Measurements from ENCODE around the gene ESRRA. TPM values are rescaled to one million over a fixed set of nuclear protein-coding genes. Genes with fewer than 3 reads are reported as not detected.

ESRRA gene
- total RNA-seq = 50.8 and 52.7 TPM in 2 replicates

DNA sequence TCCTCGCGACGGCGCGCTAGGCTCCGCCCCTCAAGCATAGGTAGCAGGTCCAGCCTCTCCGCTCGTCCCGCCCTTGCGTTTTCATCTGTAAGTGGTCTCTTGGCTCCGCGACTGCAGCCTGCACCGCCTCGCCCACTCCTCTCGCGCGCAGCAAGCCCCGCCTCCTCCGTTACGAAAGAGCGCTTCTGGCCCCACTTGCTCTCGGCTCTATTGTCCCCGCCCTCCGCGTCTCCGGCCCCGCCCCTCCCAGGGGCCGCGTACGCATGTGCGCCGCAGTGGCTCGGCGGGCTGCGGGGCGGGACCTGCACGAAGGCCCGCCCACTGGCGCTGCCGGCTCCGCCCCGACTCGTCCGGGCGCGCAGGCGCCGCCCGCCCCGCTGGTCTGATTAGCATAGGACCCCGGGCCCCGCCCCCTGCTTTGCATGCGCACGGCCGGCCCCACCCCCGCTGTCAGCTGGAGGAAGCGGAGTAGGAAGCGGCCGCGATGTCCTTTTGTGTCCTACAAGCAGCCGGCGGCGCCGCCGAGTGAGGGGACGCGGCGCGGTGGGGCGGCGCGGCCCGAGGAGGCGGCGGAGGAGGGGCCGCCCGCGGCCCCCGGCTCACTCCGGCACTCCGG, at the start of gene ESRRA:
ESRRA (plus strand) TSS at position 450 of the 616 bp plus-strand sequence. CDS start 1,656 bp downstream, outside the sequence.
- intact Hi-C loops (cut with micrococcal nuclease) = loop anchor here (1.0 to 2.0 kb wide), 12 partner anchors 12 to 467 kb away; partner anchors contain the start of genes CCDC88B, COX8A, DNAJC4 and FKBP2

DNA sequence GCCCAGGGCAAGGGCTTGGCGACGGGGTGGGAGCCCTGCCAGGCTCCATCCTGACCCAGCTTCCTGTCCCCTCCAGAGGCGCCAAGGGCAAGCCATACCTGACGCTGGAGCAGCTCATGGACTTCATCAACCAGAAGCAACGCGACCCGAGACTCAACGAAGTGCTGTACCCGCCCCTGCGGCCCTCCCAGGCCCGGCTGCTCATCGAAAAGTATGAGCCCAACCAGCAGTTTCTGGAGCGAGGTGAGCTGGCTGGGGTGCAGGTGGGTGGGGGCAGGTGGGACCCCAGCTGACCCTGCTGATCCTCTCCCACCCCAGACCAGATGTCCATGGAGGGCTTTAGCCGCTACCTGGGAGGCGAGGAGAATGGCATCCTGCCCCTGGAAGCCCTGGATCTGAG, 49.0 kb upstream of the ESRRA start:
- intact Hi-C loops (cut with micrococcal nuclease) = no loop called here

- intact Hi-C loops (cut with micrococcal nuclease) = no loop called here
These were observed 47.0 kb upstream of the ESRRA start for GRCh38 chr11:64258356-64258755.

GRCh38 chr11:64258946-64259532, 46.3 kb upstream of the ESRRA start:
- intact Hi-C loops (cut with micrococcal nuclease) = no loop called here

GRCh38 chr11:64259533-64260067, 45.7 kb upstream of the ESRRA start:
- intact Hi-C loops (cut with micrococcal nuclease) = no loop called here

GRCh38 chr11:64260147-64260708, 45.1 kb upstream of the ESRRA start:
- intact Hi-C loops (cut with micrococcal nuclease) = no loop called here

GRCh38 chr11:64261556-64262080, 43.7 kb upstream of the ESRRA start:
- intact Hi-C loops (cut with micrococcal nuclease) = no loop called here

- intact Hi-C loops (cut with micrococcal nuclease) = no loop called here
These were observed 42.9 kb upstream of the ESRRA start for GRCh38 chr11:64262271-64263002.

GRCh38 chr11:64263021-64263946, 42.0 kb upstream of the ESRRA start:
- intact Hi-C loops (cut with micrococcal nuclease) = no loop called here

DNA sequence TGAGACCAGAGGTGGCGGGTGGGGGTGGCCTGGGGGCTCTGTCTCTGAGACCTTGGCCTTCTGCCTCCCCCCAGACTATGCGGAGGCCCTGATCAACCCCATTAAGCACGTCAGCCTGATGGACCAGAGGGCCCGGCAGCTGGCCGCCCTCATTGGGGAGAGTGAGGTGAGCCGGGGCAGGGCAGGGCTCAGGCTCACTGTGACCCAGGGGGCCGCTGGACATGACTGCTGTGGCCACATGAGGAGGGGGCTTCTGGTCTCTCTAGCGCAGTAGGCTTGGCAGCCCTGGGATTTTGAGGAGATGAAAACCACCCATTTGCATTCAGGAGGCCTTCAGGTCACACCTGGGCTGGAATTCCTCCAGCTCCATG, 41.4 kb upstream of the ESRRA start:
- intact Hi-C loops (cut with micrococcal nuclease) = no loop called here

DNA sequence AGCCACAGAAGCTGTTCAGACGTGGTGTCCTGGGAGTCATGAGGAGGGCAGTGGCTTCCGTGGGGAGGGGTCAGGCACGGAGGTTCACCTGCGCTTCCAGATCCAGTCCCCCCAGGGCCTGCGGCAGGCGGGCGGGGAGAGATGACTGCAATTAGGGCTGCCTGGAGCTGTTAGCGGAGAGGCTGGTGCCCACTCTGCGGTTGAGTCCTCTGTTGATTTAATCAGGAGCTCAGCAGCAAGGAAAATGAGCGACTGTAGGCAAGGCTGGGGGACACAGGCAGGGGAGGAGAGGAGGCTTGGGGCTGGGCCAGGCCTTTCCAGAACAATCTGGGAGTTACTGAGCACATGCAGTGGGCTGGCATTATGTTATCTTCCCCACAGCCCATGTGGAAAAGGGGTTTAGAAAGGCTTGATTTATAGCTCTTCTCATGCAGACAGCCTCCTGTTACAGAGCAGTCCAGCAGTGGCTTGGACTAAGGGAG, 40.9 kb upstream of the ESRRA start:
- intact Hi-C loops (cut with micrococcal nuclease) = no loop called here

- intact Hi-C loops (cut with micrococcal nuclease) = no loop called here
These were observed 39.9 kb upstream of the ESRRA start for GRCh38 chr11:64265176-64266160.

GRCh38 chr11:64266339-64266738, 39.0 kb upstream of the ESRRA start:
- intact Hi-C loops (cut with micrococcal nuclease) = no loop called here

GRCh38 chr11:64267207-64267945, 37.9 kb upstream of the ESRRA start:
- intact Hi-C loops (cut with micrococcal nuclease) = no loop called here

- intact Hi-C loops (cut with micrococcal nuclease) = loop anchor here (2.0 kb wide), 1 partner anchor 73 kb away; the partner anchor contains the start of gene CCDC88B
These were observed 37.1 kb upstream of the ESRRA start for GRCh38 chr11:64268025-64268892.

DNA sequence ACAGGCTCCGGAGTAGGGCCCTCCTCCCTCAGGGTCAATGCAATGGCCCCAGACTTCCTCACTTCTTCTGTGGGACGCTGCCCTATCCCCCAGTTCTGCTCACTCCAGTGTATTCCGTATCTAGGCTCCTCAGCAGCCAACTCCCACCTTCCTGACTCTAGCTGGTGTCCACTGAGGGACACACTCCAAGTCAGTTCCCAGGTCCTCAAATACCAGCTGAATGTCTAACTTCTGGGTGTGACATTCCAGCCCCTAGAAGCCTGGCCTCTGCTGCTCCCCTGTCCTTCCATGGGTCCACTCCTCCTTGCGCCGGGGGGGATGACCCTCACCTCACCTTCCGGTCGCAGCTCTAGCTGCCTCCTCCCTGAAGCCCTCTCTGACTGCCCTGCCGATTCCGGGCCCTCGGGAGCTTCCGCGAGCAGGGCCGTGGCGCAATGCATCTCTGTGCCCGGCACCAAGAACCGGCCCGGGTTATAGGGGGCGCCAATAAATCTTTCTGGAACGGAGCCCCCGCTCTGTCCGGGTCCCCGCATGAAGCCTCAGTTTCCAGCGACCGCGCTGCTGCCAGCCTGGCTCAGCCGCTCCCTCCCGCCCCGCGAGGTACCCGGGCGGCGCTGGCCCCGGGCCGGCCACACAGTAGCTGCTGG, 36.3 kb upstream of the ESRRA start:
- intact Hi-C loops (cut with micrococcal nuclease) = loop anchor here (1.0 to 2.0 kb wide), 6 partner anchors 18 to 509 kb away; partner anchors contain the start of genes CCDC88B, DNAJC4, PLCB3 and PPP1R14B
